HG03575 (cell line): ENCODE data around the gene ACP4.
"Not testable (repeated sequence)": the region's sequence is repeated elsewhere in the genome, so short reads cannot be mapped to it uniquely, and the experiment has no call there.

Experiments used
- ATAC-seq: cut with Tn5 transposase; IDR thresholded peaks from one replicate; pipeline ENCODE4 v1.9.1; 2021; ENCODE audit not compliant: unreplicated experiment, insufficient number of reproducible peaks, low FRiP score; ENCODE audit errors: extremely low read depth

Gene ACP4

GRCh38 chr19:50790396-50790795 lies at the start of gene ACP4:
Gene ACP4 (plus strand): TSS chr19:50790415. CDS start chr19:50790415, 0 bp downstream.
- no peak for ATAC-seq

- ATAC-seq, result no peak
Measured at GRCh38 chr19:50741179-50741933, 48.9 kb upstream of the ACP4 start.

- ATAC-seq, result no peak
Measured at GRCh38 chr19:50743537-50743936, 46.7 kb upstream of the ACP4 start.

- no peak for ATAC-seq
Measured at GRCh38 chr19:50745221-50745620, 45.0 kb upstream of the ACP4 start.

GRCh38 chr19:50747141-50747540 lies 43.1 kb upstream of the ACP4 start:
- not testable (repeated sequence) for ATAC-seq

GRCh38 chr19:50749490-50749889 lies 40.7 kb upstream of the ACP4 start:
- ATAC-seq, result no peak

- ATAC-seq, result no peak
Measured at GRCh38 chr19:50750010-50750409, 40.2 kb upstream of the ACP4 start.

GRCh38 chr19:50753879-50754278 lies 36.3 kb upstream of the ACP4 start:
- ATAC-seq, result no peak

GRCh38 chr19:50756244-50756643 lies 34.0 kb upstream of the ACP4 start:
- ATAC-seq, result not testable (repeated sequence)

GRCh38 chr19:50757624-50758023 lies 32.6 kb upstream of the ACP4 start:
- ATAC-seq, result not testable (repeated sequence)

GRCh38 chr19:50759076-50759475 lies 31.1 kb upstream of the ACP4 start:
- ATAC-seq, result not testable (repeated sequence)

GRCh38 chr19:50759886-50760285 lies 30.3 kb upstream of the ACP4 start:
- ATAC-seq, result no peak

GRCh38 chr19:50761501-50761900 lies 28.7 kb upstream of the ACP4 start:
- ATAC-seq, result not testable (repeated sequence)

- not testable (repeated sequence) for ATAC-seq
Measured at GRCh38 chr19:50763521-50763920, 26.7 kb upstream of the ACP4 start.

GRCh38 chr19:50764409-50764808 lies 25.8 kb upstream of the ACP4 start:
- ATAC-seq, result no peak

- not testable (repeated sequence) for ATAC-seq
Measured at GRCh38 chr19:50766746-50767145, 23.5 kb upstream of the ACP4 start.

GRCh38 chr19:50767263-50767662 lies 23.0 kb upstream of the ACP4 start:
- not testable (repeated sequence) for ATAC-seq

GRCh38 chr19:50768277-50768676 lies 21.9 kb upstream of the ACP4 start:
- no peak for ATAC-seq

GRCh38 chr19:50770164-50770563 lies 20.1 kb upstream of the ACP4 start, which contains the start of gene GPR32:
Gene GPR32 (plus strand): TSS chr19:50770464. CDS start chr19:50770601, 137 bp downstream.
- ATAC-seq, result not testable (repeated sequence)

GRCh38 chr19:50770888-50771287 lies 19.3 kb upstream of the ACP4 start:
- no peak for ATAC-seq

GRCh38 chr19:50772476-50772875 lies 17.7 kb upstream of the ACP4 start:
- no peak for ATAC-seq
